DMS53 treated with DMSO at 0.1 percent for 48 hours (cell line): ENCODE data around the gene AQP5.

ENCODE experiments used
- DNase-seq: peaks from one replicate; lab custom pipeline; 2025; ENCODE audit not compliant: unreplicated experiment; lab: John Stamatoyannopoulos, UW

Gene AQP5

DNA sequence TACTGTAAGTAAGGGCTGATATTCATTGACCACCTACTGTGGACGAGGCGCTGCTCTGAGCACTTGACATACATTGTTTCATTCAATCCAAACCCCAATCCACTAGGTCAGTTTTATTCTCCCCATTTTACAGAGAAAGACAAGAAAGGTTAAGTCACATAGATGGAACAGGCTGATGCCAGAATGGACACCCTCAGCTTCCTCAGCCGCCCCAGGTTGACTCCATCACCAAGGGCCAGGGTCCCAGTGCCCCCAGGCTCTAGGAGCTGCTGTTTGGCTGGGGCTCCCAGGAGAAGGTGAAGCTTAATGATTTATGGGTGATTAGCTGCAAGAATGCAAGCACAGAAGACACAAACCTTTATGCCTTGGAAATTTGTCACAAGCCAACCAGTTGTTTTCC, 11.8 kb upstream of the AQP5 start:
- no peak for DNase-seq

DNA sequence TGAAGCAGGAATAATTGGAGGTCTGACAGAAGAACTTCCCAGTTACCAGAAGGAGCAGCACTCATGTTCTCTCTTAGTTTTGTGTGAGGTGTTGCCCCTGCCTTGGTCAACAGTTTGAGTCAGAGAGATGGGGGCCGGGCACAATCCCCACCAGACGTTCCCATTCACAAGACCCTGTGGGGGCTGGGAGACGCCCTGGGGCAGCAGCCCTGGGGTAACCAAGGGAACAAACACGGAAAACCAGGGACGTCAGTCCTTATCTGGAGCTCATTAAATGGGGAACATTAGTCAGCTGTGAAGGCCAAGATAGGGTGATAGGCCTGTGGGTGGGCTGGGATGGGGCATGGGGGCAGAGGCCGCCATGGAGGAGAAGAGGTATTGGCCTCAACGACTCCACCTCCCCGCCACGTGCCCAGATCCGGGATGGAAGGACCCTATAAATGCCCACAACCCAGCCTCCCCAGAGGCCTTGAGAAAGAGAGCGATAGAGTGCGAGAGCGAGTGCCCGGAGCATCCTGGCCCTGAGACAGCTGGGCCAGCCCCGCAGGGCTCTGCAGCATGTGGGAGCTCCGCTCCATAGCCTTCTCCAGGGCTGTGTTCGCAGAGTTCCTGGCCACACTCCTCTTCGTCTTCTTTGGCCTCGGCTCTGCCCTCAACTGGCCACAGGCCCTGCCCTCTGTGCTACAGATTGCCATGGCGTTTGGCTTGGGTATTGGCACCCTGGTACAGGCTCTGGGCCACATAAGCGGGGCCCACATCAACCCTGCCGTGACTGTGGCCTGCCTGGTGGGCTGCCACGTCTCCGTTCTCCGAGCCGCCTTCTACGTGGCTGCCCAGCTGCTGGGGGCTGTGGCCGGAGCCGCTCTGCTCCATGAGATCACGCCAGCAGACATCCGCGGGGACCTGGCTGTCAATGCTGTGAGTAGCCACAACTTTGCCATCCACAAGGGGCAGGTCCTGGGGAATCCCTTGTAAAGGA, 11.1 kb upstream of the AQP5 start, which contains the start of gene AQP2:
Gene AQP2, plus strand, starts transcription at position 465 of the 979 bp plus-strand sequence. Its CDS starts 94 bp downstream, at position 559.
- no peak for DNase-seq

DNA sequence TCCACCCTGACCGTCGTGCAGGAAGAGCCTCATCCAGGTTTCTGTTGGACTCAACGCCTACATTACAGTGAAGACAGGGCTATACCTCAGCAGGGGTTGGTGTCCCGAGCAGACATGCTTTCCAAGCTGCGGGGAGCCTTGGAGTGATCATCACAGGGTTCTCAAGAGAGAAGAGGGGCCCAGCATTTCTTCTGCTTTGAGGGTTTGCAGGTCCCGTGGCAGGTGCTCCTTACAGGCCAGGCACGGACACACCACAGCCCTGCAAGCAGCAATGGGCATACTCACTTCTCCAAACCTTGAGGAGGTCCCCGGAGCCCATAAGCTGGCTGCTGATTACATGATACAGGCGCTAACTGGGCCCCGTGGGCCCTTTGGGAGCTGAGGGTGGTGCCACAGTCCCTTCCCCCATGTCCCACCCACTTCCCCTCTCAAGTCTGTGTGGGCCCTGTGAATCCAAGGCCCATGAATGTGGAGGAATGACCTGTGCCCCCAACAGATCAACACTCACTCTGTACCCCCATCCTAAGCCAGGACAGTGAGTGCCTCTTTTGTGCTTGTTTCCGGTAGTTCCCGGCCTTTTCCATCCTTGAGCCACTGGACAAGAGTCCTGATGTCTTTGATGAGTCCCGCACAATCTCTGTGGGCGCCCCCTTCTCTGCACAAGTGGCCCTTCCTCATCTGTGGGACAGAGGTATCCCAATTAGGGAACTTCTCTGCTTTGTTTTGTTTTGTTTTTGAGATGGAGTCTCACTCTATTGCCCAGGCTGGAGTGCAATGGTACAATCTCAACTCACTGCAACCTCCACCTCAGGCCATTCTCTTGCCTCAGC, 10.0 kb upstream of the AQP5 start:
- DNase-seq, result no peak

DNA sequence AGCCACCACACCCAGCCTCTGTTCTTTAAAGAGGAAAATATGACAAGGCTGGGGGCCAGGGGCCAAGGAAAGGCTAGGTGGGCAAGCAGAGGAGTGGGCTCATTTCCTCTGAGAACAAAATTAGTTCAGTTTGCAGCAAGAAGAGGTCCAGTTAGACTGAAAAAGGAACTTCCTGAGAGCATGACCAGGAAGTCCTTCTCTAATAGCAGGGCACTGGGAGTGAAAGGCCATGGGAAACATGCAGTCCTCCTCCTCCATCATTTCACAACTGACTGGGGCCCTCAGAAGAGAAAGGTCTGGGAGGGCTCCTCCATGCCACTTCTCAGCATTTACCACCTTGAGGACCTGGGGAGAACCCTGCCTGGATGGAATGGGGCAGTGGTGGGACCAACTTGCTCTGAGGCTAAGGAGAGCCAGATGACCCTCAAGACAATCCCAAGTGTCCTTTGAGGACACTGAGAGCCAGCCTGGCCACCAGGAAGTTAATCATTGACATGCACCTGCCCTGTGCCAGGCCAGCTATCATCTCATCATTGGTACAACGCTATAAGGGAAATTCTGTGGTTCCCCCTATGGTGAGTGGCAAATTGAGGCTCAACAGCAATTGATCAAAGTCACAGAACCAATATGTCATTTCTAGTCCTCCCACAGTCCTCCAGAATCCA, 9.1 kb upstream of the AQP5 start:
- DNase-seq, result no peak

DNA sequence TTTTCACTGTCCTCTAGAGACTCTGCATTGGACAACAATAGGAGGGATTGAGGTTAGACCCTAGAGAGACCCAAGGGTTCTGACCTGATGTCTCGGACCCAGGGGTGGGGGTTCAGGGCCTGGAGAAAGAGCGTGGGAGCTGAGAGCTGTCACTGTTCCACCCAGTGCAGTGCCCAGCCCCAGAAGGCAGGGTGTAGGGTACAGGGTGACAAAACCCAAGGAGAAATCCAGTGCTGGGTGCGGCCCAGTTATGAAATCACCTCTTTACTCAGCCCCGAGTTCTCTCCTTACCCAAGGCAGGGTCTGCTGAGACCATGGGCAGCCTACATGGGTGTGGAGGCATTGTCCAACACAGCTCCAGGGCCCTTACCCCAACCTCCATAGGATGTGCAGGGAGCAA, 8.5 kb upstream of the AQP5 start:
- no peak for DNase-seq

DNA sequence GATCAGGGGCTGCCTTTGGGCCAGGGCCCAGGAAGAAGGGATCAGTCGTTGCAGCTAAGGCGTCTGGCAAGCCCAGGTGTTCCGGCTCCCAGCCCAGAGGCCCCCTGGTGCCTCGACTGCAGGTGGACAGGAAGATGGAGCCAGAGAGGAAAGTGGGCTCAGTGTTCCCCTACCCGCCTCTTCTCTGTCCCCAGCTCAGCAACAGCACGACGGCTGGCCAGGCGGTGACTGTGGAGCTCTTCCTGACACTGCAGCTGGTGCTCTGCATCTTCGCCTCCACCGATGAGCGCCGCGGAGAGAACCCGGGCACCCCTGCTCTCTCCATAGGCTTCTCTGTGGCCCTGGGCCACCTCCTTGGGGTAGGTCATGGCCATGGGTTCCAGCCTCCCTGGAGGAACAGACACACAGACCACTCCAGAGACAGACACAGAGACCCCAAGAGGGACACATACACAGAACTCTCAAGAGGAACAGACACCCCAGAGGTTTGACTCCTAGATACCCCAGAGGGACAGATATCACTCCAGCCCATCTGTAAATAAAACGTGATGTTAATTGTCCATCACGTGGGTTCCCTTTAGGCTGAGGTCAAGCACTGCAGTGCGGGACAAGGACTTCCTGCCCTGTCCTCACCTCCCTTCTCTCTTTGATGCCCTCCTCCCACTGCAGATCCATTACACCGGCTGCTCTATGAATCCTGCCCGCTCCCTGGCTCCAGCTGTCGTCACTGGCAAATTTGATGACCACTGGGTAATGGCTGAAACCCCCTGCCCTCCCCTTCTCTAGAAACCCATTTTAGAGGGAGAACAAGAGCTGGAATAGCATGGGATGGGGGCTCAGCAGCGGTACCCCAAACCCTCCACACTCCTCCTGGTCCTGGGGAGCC, 7.5 kb upstream of the AQP5 start:
- no peak for DNase-seq

DNA sequence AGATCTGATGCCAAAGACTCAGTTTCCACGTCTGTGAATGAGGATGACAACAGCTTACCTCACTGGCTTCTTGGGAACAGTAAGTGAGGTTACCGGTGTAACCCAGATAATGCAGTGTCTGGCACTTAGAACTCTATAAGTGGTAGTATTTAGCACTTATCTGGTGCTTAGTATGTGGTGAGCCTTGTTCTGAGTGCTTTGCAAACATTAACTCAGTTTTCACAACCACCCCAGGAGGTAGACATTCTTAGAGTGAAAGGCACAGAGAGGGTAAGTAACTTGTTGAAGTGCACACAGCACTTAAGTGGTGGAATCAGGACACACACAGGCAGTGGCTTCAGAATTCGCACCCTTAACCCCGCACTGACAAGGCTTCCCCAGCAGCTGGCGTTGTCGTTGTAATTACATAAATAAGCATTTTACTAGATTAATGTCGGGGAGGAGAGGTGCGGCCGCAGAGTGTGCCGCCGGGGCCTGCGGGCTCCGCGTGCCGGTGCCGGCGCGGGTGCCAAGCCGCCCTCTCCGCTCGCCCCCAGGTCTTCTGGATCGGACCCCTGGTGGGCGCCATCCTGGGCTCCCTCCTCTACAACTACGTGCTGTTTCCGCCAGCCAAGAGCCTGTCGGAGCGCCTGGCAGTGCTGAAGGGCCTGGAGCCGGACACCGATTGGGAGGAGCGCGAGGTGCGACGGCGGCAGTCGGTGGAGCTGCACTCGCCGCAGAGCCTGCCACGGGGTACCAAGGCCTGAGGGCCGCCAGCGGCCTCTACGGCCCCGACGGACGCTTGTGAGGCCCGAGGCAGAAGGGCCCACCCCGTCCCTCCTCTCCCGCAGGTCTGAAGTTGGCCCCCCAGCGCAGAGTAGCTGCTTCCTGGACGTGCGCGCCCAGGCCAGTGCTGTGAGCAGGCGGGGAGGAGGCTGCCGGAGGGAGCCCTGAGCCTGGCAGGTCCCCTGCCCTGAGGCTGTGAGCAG, 6.5 kb upstream of the AQP5 start:
- no peak for DNase-seq

DNA sequence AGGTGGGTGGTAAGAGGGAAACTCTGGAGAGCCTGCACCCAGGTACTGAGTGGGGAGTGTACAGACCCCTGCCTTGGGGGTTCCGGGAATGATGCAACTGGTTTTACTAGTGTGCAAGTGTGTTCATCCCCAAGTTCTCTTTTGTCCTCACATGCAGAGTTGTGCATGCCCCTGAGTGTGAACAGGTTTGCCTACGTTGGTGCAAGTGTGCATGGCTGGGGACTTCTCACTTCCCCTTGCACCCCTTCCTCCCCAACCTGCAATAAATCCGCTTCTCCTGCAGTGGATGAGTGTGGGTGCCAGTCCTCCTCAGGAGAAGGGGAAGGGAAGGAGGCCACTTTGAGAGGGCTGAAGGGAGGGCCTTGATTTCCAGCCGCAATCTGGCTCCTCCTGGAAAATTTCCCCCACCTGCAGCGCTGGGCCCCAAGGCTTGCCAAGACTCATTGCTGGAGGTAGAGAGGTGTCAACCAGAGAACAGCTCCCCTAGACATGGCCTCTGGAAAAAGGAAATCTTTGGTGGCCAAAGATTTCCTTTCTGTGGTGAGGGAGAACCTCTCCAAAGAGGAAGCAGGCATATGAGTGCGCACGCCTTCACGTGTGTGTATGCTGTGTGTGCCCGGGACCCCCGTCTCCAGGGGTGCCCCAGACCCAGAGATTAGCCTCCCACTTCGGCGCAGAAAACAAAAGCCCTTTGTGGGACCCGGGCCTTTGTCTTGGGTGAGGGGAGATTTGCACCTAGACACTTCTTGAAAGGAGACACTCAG, 5.6 kb upstream of the AQP5 start:
- DNase-seq, result no peak

DNA sequence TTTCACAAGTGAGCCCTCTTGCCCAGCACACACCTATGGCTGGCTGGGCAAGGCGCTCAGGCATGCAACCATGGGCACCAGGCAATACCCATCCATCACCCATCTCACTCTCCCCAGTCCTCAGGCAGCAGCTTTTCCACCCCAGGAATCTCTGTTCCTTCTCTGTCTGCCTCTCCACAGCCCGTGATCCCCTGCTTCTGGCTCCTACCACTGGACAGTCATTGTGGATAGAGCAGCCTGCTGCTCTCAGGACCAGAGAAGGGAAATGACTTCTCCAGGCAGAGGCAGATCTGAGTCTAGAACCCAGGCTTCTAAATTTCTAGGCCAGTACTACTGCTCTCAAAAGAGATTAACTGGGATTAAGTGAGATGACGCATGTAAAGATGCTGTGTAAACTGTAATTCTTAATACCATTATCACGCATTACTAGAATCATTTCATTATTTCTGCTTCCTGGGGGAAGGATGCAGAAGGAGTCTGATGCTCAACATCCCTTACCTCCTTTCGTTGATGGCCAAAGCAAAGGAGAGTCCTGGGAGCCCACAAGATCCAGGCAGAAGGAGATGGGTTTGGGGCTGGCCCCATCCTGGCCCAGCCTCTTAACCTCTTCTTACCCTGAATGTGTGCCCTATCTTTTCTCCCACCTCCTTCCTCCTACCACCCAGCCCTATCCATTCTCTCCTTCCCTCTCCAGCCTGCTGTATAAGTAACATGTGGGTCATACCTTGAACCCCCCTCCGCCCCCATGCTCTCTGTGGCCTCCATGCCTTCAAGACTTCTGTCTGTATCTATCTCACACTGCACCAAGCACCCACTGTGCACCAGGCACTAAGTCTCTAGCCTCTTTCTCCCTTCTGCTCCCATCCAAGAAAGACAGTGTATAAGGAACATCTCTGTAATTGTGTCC, 4.8 kb upstream of the AQP5 start:
- no peak for DNase-seq

DNA sequence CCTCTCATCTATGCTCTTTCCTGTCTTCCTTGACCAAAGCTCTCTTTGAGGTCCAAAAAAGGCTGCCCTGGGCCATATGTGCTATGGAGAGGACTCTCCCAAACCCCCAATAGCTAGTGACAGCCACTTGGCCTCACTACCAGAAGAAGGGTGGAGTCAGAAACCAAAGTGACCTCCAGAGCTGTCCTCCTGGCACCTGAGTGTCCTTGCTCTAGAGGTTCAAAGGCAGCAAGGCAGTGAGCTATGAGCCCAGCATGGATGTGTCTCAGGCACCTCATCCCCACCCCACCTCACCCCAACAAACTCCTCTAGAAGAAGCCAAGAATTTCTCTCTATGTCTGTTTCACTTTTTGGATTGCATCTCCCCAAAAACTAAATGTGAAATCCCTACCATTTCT, 4.1 kb upstream of the AQP5 start:
- DNase-seq, result no peak

DNA sequence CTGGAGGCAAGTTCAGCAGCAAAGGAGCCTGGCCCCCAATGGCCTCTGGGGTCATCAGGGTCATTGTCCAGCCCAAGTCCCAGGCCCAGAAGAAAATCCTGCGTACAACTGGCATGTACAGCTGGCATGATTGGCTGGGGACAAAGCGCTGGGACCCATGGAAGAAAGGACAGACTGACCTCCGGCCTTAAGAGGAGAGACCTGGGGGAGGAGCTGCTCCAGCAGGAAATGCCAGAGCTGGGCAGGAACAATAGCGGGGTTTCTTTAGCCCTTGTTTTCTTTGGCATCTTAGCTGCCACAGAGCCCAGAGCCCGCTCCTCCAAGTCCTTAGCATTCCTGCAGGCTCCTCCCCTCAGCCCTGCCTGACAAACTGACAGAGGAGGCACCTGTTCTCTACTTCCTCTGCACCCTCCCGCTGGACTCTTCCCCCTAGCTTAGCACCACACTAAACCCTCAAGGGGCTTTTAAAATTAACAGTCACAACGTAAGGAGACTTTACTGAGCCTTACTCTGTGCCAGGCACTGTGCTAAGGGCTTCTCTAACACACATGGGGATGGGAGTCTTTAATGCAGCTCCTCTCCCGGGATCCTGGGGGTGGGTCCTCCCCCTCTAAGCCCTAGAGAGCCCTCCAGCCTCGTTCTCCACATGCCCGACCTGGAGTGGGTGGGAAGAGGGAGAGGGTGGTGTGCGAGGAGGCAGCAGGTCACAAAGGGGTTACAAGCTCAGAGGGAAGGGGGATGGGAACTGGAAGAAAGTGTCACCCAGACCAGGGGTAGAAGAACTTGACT, 1.8 kb upstream of the AQP5 start:
- DNase-seq, result no peak

DNA sequence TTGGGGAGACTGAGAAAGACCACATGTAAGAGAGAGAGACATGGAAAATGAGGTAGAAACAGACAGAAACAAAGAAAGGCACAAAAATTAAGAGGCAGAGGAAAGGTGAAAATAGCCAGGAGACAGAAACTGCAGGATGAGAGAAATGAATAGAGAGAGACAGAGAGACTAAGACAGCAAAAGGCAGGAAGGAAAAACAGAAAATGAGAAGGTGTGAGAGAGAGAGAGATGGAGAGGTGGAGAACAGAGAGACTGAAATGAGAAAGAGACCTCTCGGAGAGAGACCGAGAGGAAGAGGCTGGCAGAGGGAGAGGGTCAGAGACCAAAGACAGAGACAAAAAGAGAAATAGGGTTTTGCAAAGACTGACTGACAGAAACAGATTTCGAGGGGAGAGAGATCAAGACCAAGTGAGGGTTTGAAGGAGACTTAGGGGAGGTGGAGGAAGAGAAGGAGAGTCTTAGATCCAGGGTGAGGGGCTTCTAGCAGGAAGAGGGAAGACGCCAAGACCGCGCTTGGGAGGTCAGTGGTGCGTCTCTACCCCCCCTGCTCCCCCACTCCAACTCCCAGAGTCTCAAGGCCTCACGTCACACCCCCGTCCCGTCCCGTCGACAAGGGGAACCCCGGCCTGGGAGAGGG, 1.1 kb upstream of the AQP5 start:
- DNase-seq, result no peak

DNA sequence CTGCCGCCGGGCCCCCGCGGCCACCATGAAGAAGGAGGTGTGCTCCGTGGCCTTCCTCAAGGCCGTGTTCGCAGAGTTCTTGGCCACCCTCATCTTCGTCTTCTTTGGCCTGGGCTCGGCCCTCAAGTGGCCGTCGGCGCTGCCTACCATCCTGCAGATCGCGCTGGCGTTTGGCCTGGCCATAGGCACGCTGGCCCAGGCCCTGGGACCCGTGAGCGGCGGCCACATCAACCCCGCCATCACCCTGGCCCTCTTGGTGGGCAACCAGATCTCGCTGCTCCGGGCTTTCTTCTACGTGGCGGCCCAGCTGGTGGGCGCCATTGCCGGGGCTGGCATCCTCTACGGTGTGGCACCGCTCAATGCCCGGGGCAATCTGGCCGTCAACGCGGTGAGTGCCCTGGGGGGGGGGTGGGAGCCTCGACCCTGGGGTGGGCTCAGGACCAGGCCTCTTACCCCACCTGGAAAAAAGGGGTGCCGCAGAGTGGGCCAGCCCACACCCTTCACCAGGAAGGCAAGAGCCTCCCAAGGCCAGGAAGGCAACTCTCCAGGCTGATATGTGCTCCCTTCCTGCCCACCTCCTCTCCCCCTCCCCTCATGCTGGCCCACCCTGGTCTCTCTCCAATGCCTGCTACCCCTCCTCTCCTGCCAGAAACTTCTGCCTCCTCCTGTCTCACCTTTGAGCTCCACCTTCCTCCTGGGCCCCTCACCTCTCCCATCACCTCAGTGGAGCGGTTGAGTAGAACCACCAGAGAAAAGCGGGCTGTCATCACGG, 507 bp downstream of the AQP5 start:
- DNase-seq, result no peak

DNA sequence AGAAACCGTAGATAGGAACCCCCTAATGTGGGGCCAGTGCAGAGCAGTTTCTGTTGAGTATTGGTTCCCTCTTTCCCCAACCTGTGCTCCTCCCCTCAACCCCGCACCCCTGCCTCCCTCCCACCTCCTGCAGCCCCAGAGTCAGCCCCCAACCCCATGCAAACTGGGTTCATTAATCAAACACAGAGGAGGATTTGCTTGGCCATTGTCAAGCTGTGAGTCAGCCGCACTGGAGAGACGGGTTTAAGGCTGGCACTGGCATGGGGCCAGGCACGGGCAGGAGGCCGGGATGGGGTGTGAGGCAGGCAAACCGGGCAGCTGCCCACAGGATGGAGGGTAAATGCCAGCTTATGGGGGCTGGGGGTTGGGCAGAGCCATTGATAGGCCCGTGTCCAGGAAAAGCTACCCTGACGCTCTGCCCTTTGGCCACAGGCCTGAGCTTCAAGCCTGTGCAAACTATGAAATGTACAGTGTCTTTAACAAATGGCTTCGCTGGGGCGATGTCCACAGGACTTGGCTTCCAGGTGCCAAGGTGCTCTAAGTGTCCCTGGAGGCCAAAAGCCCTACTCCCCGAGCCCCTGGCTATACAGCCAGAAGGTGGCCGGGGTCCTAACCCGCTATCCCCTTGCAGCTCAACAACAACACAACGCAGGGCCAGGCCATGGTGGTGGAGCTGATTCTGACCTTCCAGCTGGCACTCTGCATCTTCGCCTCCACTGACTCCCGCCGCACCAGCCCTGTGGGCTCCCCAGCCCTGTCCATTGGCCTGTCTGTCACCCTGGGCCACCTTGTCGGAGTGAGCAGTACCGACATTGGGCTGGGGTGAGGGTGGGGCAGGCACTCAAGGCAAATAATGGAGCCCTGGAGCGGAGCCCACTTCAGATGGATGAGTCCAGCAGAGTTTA, 1.4 kb downstream of the AQP5 start:
- peak; percentile 43 for DNase-seq
